ENCODE results near the gene IGF1.

The IGF1 gene

DNA sequence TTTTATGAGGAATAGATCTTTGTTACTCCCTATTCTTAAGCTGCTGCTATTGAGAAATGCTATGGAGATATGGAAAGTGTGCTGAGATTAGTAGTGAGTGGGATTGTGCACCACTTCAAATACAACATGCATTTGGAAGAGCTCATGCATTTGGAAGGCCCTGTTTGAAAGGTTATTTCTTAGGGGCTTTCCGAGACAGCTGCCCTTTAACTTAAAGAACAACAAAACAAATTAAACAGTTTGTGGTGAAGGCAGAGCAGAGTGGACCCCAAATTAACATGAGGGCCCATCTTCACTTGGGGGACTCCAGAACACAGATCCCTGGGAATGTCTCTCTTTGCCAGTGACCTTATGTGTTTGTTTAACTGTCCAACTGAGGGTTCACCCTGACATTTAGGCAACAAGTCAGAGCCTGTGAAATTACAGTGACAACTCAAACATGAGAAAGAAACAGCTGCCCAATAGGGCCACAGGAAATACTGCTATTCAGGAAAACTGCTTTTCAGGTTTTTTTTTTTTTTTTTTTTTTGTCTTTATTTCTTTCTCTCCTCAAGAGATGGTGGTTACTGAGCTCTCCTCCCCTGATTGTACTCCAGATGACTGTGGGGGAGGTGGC is 41.4 kb upstream of the IGF1 start:
- TF ChIP-seq, protein P1, sequence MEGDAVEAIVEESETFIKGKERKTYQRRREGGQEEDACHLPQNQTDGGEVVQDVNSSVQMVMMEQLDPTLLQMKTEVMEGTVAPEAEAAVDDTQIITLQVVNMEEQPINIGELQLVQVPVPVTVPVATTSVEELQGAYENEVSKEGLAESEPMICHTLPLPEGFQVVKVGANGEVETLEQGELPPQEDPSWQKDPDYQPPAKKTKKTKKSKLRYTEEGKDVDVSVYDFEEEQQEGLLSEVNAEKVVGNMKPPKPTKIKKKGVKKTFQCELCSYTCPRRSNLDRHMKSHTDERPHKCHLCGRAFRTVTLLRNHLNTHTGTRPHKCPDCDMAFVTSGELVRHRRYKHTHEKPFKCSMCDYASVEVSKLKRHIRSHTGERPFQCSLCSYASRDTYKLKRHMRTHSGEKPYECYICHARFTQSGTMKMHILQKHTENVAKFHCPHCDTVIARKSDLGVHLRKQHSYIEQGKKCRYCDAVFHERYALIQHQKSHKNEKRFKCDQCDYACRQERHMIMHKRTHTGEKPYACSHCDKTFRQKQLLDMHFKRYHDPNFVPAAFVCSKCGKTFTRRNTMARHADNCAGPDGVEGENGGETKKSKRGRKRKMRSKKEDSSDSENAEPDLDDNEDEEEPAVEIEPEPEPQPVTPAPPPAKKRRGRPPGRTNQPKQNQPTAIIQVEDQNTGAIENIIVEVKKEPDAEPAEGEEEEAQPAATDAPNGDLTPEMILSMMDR (IDR thresholded peaks at IDR 0.05): no peak
- H3K27me3 ChIP-seq: peaks cover 4% of the 10 kb centered on the region
- H3K9me3 ChIP-seq: no peaks in the 10 kb centered on the region
- H3K36me3 ChIP-seq: no peaks in the 10 kb centered on the region
- no peak overlapping the region for H3K4me3 ChIP-seq (ENCODE audit: low read depth in 1 of 2, low read length in 1 of 2)
- no peak overlapping the region for H3K27ac ChIP-seq
- H3K4me1 ChIP-seq (ENCODE audit: control insufficient read depth in 1 of 2, insufficient read depth in 1 of 2, low read depth in 1 of 2, low read length in 1 of 2): no peaks in the 10 kb centered on the region

DNA sequence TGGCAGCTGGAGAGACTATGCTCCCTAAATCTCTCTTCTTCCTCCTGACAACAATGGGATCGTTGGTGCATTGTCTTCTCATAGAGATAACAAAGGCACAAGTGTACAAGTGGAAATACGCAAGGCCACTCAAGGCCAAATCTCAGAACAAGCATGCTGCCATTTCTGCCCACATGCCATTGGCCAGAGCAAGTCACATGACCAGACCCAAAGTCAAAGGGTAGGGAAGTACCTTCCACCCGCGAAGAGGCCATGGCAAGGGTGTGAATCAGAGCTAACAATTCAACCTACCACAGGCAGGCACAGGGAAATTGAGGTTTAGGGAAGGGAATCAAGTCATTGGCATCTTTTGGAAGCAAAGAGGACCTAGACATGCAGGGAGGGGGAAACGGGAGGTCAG is 38.5 kb upstream of the IGF1 start:
- TF ChIP-seq, protein P1 (IDR thresholded peaks at IDR 0.05): no peak
- H3K4me3 ChIP-seq (ENCODE audit: low read depth in 1 of 2, low read length in 1 of 2): no peak overlapping the region

DNA sequence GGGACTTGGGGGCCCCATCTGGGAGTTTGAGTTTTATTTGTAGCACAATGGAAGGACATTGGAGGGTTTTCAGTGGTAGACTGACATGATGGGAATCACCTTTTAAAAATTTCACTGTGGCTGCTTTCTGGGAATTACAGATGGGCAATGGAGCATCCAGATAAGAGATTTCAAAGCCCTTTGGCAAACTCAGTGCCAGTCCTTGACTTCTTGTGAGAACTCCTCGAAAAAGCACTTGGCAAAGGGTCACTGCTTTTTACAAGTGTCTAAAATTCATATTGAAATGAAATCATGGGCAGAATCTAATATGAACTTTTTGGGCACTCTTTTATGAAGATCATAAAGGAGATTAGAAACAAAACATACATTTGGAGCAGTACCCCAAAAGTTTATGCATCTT is 34.3 kb upstream of the IGF1 start:
- Histone ChIP-seq H3K9me3 (no peaks in the 10 kb centered on the region), H3K27me3 (no peaks in the 10 kb centered on the region), H3K4me1 (ENCODE audit: control insufficient read depth in 1 of 2, insufficient read depth in 1 of 2, low read depth in 1 of 2, low read length in 1 of 2) (no peaks in the 10 kb centered on the region), H3K4me3 (ENCODE audit: low read depth in 1 of 2, low read length in 1 of 2) (no peak overlapping the region), H3K27ac (no peak overlapping the region), H3K36me3 (no peaks in the 10 kb centered on the region)
- TF ChIP-seq, protein P1 (IDR thresholded peaks at IDR 0.05): no peak

More for the DNA sequence above, 38.5 kb upstream of the IGF1 start:
- no peaks in the 10 kb centered on the region for H3K27me3 ChIP-seq
- no peak overlapping the region for H3K27ac ChIP-seq
- no peaks in the 10 kb centered on the region for H3K4me1 ChIP-seq (ENCODE audit: control insufficient read depth in 1 of 2, insufficient read depth in 1 of 2, low read depth in 1 of 2, low read length in 1 of 2)
- H3K9me3 ChIP-seq: no peaks in the 10 kb centered on the region
- no peaks in the 10 kb centered on the region for H3K36me3 ChIP-seq

DNA sequence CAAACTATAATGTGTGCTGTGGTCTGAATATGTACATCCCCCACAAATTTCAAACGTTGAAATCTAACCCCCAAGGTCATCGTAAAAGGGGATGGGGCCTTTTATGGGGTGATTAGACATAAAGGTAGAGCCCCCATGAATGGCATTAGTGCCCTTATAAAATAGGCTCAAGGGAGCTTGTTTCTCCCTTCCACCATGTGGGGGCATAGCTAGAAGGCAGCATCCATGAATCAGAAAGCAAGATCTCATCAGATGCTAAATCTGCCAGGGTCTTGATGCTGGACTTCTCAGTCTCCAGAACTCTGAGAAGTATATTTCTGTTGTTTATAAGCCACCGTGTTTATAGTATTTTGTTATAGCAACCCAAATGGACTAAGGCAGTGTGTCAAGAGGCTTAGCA is 33.4 kb upstream of the IGF1 start:
- H3K27ac ChIP-seq: no peak overlapping the region
- H3K27me3 ChIP-seq: no peaks in the 10 kb centered on the region
- no peak overlapping the region for H3K4me3 ChIP-seq (ENCODE audit: low read depth in 1 of 2, low read length in 1 of 2)
- no peaks in the 10 kb centered on the region for H3K9me3 ChIP-seq
- no peaks in the 10 kb centered on the region for H3K36me3 ChIP-seq
- TF ChIP-seq, protein P1 (IDR thresholded peaks at IDR 0.05): no peak
- no peaks in the 10 kb centered on the region for H3K4me1 ChIP-seq (ENCODE audit: control insufficient read depth in 1 of 2, insufficient read depth in 1 of 2, low read depth in 1 of 2, low read length in 1 of 2)

DNA sequence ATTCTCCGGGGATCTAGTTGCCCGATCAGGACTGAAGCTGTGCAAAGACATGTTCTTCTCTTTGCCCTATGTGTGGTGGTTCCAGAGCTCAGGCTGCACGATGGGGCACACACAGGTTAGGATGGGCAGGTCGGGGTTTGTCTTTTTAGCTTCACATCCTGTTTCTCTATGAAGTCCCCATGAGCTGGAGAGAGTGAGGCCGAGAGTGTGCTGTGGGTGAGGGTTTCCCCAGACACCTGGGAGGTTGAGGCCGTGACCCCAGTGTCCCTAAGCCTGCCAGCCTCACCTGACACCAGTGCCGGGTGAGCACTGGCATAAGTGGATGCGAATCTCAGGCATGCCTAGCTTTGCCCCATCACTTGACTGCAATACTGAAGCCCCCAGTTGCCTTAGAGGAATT is 32.9 kb upstream of the IGF1 start:
- no peaks in the 10 kb centered on the region for H3K36me3 ChIP-seq
- TF ChIP-seq, protein P1 (IDR thresholded peaks at IDR 0.05): no peak
- H3K27me3 ChIP-seq: no peaks in the 10 kb centered on the region
- H3K27ac ChIP-seq: no peak overlapping the region
- no peak overlapping the region for H3K4me3 ChIP-seq (ENCODE audit: low read depth in 1 of 2, low read length in 1 of 2)
- H3K4me1 ChIP-seq (ENCODE audit: control insufficient read depth in 1 of 2, insufficient read depth in 1 of 2, low read depth in 1 of 2, low read length in 1 of 2): no peaks in the 10 kb centered on the region
- H3K9me3 ChIP-seq: no peaks in the 10 kb centered on the region
